Small intestine (tissue), 7 donors: Measurements from ENCODE around the gene CRACR2B. TPM values are rescaled to one million over a fixed set of nuclear protein-coding genes. Genes with fewer than 3 reads are reported as not detected.

Experiments
- DNase-seq, 2 donors: peaks; one replicate each; pipeline versions ENCODE4 v3.0.0 to v3.0.0-alpha.2; 2013
- FAIRE-seq: peaks from 2 replicates; lab custom pipeline; 2012; peaks lifted over from hg19 to GRCh38; lab: Jason Lieb, UNC
- H3K27ac ChIP-seq, 3 donors: one replicate each; pipeline ENCODE4 v1.5.1; 2013; ENCODE audit warnings: low read length in 2 of 3, mild to moderate bottlenecking in 2 of 3, control low read depth in 1 of 3, inconsistent platforms in 1 of 3, low read depth in 1 of 3, moderate library complexity in 1 of 3
- H3K27me3 ChIP-seq, 3 donors: one replicate each; pipeline ENCODE4 v1.6.1; 2013; ENCODE audit warnings: low read length in 3 of 3, inconsistent platforms in 1 of 3; ENCODE audit not compliant: control insufficient read depth in 3 of 3, insufficient read depth in 3 of 3
- H3K36me3 ChIP-seq, 3 donors: one replicate each; pipeline ENCODE4 v1.6.1; 2013; ENCODE audit warnings: low read length in 3 of 3, inconsistent platforms in 1 of 3, low read depth in 1 of 3, mild to moderate bottlenecking in 1 of 3, moderate library complexity in 1 of 3; ENCODE audit not compliant: control insufficient read depth in 3 of 3, insufficient read depth in 2 of 3
- H3K4me1 ChIP-seq, 3 donors: one replicate each; pipeline ENCODE4 v1.6.1; 2013; ENCODE audit warnings: low read length in 2 of 3, inconsistent platforms in 1 of 3, low read depth in 1 of 3, mild to moderate bottlenecking in 1 of 3, moderate library complexity in 1 of 3; ENCODE audit not compliant: control insufficient read depth in 3 of 3, insufficient read depth in 2 of 3
- H3K4me3 ChIP-seq, 3 donors: one replicate each; pipeline ENCODE4 v1.5.1; 2013; ENCODE audit warnings: low read length in 3 of 3, control low read depth in 1 of 3, inconsistent platforms in 1 of 3, low read depth in 1 of 3, mild to moderate bottlenecking in 1 of 3, moderate library complexity in 1 of 3
- H3K9me3 ChIP-seq, 2 donors: one replicate each; pipeline ENCODE4 v1.6.1; 2013; ENCODE audit warnings: low read depth in 1 of 2, low read length in 1 of 2; ENCODE audit not compliant: control insufficient read depth in 2 of 2, insufficient read depth in 1 of 2
- WGBS, 3 donors: extraction: QIAGEN DNeasy Blood & Tissue Kit; methylation state at CpG; one replicate each; pipeline ENCODE4 v1.1.7; 2013; 5-methylcytosine and 5-hydroxymethylcytosine counted together
- polyA plus RNA-seq, 4 donors: library from polyadenylated mRNA; stranded (reverse) in 3 of 4; unstranded in 1 of 4; fragments of 200-250 nt in 3 of 4; fragments of 120-200 nt in 1 of 4; gene quantifications; one replicate each; pipeline versions ENCODE4 v1.2.1 to v1.2.3, GENCODE V29; 2013
- donor health status: healthy with polysubstance abuse.
- donor health status: control.
- donor health status: control.
- donor health status: Bipolar disorder and iron deficiency.
- donor health status: healthy.

The CRACR2B gene
- polyA plus RNA-seq, 4 donors: 38.7 to 88.8 (median 65.2) TPM

DNA sequence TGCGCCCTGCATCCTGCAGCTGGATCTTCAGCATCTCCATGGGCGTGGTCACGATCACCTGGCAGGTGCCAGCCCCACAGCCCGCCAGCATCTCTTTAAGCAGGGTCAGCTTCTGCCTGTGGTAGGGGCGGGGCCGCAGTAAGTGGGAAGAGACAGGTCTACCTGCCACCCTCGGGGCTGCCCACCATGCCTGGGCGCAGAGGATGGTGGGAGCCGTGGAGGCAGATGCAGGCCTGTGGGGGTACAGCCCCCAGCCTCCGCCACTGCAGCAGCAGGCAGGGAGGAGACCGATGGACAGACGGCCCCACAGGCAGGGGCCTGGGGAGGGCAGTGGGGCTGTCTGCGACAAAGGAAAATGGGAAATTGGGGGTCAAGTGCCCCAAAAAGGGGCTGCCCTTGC, 34.8 kb upstream of the CRACR2B start:
- no peak overlapping the region for H3K4me3 ChIP-seq
- FAIRE-seq (no peak), DNase-seq (no peak)
- H3K27me3 ChIP-seq: peaks cover 0 to 32% (median 0%) of the 10 kb centered on the region in 3 donors
- WGBS, 3 donors: 75 to 89% (median 81%) methylated on average over 9 to 13 of the region's 13 CpGs
- H3K36me3 ChIP-seq: peaks cover 0 to 41% (median 5%) of the 10 kb centered on the region in 3 donors
- H3K9me3 ChIP-seq: no peaks in the 10 kb centered on the region
- peaks cover 3 to 37% (median 10%) of the 10 kb centered on the region in 3 donors for H3K4me1 ChIP-seq
- H3K27ac ChIP-seq: no peak overlapping the region

DNA sequence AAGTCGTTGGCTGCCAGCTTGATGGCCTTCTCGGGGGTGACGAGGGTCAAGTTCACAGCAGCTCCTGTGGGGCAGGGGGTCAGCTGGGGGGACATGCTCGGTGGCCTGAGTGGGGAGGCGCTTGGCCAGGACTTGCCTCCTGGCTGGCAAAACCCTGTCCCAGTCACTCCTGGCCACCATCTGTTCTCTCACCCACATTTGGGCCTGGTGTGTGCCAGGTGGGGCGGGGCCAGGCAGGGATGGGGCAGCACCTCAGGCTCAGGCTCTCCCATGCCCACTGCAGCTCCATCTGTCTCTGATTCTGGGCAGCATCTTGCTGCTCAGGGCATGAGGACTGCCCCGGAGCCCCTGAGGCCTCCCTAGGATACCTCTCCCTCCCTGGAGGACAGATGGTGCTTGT, 34.2 kb upstream of the CRACR2B start:
- Histone ChIP-seq H3K4me1 (peaks cover 3 to 33% (median 10%) of the 10 kb centered on the region in 3 donors), H3K4me3 (no peak overlapping the region), H3K27ac (no peak overlapping the region), H3K36me3 (peaks cover 0 to 40% (median 5%) of the 10 kb centered on the region in 3 donors), H3K27me3 (peaks cover 0 to 28% (median 0%) of the 10 kb centered on the region in 3 donors), H3K9me3 (no peaks in the 10 kb centered on the region)
- WGBS, 3 donors: 77 to 93% (median 82%) methylated on average over 7 of the region's 7 CpGs
- DNase-seq: no peak
- FAIRE-seq: no peak

DNA sequence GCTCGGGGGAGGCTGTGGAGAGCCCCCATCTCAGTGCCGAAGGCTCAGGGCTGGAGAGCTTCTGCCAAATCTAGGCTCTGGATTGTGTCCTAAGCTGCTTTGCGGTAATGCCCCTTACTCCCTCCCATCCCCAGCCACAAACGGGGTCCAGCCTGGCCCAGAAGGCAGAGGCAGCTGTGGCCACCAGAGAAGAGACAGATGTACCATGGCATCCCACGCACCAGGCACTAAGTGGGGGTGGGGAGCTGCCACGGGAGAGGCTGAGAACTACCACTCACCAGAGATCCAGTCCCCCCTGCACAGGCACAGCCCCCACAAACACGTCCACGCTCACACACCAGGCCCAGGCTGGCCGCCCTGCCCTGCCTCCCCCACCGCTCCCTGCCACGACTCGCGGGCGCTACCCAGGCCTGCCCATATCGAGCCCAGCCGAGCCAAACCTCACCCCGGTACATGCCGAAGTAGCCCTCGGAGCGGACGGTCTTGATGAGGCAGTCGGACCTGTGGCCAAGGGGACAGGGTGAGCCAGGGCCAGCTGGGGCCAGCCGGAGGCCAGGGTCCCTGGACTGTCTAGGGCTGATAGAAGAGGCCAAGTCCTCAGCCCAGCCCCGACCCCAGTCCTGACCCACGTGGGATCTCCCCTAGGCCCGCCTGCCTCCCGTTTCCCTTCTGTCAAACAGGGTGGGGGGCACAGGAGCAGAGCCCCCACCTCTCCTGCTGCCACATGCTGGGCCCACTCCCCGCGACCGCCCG, 33.5 kb upstream of the CRACR2B start:
- WGBS, 3 donors: 87 to 89% (median 88%) methylated on average over 28 to 31 of the region's 31 CpGs
- Histone ChIP-seq H3K27me3 (peaks cover 0 to 21% (median 0%) of the 10 kb centered on the region in 3 donors), H3K4me3 (no peak overlapping the region), H3K9me3 (no peaks in the 10 kb centered on the region), H3K36me3 (peaks cover 0 to 43% (median 5%) of the 10 kb centered on the region in 3 donors), H3K4me1 (peaks cover 3 to 32% (median 10%) of the 10 kb centered on the region in 3 donors), H3K27ac (no peak overlapping the region)
- DNase-seq (no peak), FAIRE-seq (no peak)

DNA sequence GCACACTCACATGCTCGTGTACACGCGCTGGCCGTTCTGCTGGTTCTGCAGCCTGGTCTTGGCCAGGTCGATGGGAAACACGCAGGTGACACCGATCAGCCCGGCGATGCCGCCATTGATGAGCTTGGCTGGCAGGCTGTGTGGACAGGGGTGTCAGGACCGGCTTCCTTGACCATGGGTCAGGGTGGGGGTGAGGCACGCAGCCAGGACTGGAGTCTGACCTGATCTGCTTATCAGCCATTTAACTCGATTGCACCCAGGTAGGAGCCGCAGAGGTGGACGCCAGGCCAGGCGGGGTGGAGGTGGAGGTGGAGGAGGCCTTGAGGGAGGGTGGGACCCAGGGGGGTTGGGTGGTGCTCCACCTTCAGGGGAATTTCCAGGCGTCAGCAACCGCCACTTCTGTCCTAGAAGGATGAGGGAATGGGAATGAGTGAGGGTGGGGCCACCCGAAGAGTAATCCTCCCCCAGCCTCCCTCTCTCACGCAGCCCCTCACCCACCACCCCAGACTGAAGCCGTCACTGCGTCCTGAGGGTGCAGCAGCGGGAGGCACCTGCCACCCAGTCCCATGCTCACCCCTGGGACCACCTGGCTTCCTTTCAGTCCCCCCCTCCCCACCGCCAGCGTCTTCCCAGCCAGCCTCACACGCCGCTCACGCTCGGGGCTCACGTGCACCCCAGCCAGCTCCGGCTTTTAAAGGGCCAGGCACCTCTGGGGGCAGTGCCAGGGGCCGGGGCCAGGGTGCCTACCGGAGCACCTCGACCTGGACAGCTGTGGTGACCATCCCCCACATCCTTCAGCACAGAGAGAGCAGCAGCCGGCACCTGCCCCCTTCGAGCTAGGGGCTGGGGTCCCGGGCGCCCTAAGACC, 32.7 kb upstream of the CRACR2B start:
- no peak for FAIRE-seq
- peaks cover 3 to 26% (median 10%) of the 10 kb centered on the region in 3 donors for H3K4me1 ChIP-seq
- peak overlapping the region in 2 of 3 donors; percentile 60 to 87 for H3K4me3 ChIP-seq
- WGBS, 3 donors: 25 to 51% (median 40%) methylated on average over 33 to 38 of the region's 38 CpGs
- H3K9me3 ChIP-seq: no peaks in the 10 kb centered on the region
- H3K27me3 ChIP-seq: peaks cover 0 to 15% (median 0%) of the 10 kb centered on the region in 3 donors
- DNase-seq: peak; percentile 37 to 51
- peaks cover 0 to 51% (median 5%) of the 10 kb centered on the region in 3 donors for H3K36me3 ChIP-seq
- peak overlapping the region in 2 of 3 donors; percentile 30 to 51 for H3K27ac ChIP-seq

DNA sequence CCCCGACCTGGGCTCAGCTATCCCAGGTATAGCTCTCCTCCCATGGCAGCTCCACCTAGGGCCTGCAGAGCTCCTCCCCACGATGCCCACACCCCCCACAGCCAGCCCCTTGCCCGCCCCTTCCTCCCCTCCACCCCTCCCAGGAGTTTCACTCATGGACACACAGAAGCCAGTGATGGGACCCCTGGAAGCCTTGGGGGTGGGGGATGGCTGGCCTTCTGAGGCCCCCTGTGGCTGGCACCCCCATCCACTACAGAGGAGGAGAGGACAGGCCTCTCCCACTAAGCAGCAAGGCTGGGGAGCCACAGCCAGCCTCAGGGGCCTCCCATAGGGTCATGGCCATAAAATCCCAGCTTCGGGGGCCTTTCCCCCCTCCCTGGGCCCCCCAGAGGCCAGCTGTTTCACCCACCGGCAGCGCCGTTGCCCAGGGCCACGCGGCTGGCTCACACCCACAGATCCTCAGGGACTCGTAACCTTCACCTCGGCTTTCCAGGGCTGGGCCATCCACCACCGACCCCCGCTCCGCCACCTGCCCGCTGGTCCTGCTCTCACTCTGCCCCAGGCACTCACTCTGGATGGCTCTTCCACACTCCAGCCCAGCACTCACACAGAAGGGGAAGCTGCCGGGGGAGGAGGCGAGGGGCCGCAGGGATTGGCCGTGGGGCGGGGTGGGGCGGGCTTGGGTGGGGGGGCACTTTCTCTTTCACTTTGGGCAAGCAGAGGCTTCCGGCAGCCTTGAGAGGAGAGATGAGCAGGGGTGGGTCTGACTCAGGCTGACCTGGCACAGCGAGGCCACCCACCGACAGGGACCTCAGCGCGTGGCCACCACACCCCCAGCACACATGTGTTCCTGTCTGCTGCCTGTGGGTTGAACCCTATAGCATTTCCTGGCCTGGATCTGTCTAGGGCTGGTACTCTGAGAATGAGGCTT, 31.8 kb upstream of the CRACR2B start:
- peak overlapping the region; percentile 37 to 87 (median 60) for H3K4me3 ChIP-seq
- 0 to 4% (median 0%) methylated on average over 20 to 26 of the region's 26 CpGs for WGBS, 3 donors
- H3K27ac ChIP-seq: peak overlapping the region; percentile 80 to 92 (median 91)
- H3K9me3 ChIP-seq: no peaks in the 10 kb centered on the region
- DNase-seq (peak; percentile 81 to 88), FAIRE-seq (no peak)
- H3K4me1 ChIP-seq: peaks cover 3 to 26% (median 10%) of the 10 kb centered on the region in 3 donors
- peaks cover 3 to 58% (median 5%) of the 10 kb centered on the region in 3 donors for H3K36me3 ChIP-seq
- peaks cover 0 to 7% (median 0%) of the 10 kb centered on the region in 3 donors for H3K27me3 ChIP-seq

DNA sequence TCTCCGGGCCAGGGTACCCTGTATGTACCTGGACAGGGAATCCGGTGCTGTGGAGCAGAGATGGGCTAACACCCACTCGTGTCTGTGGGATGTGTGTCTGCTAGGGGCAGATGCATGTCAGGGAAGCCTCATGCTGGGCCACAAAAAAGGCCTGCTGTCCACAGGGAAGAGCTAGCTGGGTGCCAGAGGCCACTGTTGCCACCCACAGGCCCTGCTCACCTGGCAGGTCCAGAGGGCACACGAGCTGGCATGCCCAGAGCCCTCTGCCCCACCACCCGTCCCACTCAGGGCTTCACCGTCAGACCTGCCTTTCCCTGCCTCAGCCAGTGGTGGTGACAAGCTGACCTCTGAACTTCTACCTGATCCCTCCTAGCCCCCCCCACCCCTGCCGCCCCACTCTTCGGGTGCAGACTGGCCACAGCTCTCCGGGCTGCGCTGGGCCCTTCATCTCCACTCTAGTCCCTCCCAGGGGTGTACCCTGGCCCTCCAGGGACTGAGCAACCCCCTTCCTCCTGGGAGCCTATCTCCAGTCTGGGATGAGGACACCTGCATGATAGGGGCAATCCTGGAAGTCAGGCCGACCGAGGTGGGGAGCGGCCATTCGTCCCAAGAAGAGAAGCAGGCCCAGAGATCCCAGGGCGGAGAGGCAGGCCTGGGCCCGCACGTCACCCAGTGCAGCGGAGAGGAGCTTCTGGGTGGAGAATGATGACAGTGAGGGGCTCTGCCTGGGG, 31.0 kb upstream of the CRACR2B start:
- peak overlapping the region; percentile 80 to 92 (median 91) for H3K27ac ChIP-seq
- 6 to 14% (median 11%) methylated on average over 18 of the region's 18 CpGs for WGBS, 3 donors
- H3K4me1 ChIP-seq: peaks cover 3 to 26% (median 10%) of the 10 kb centered on the region in 3 donors
- FAIRE-seq (no peak), DNase-seq (peak in 1 of 2 donors; percentile 67)
- H3K4me3 ChIP-seq: peak overlapping the region; percentile 42 to 87 (median 60)
- H3K27me3 ChIP-seq: no peaks in the 10 kb centered on the region
- H3K9me3 ChIP-seq: no peaks in the 10 kb centered on the region
- peaks cover 3 to 58% (median 5%) of the 10 kb centered on the region in 3 donors for H3K36me3 ChIP-seq
